Calu3 (cell line): ENCODE results near the gene RNF17. TPM values are rescaled to one million over a fixed set of nuclear protein-coding genes. Genes with fewer than 3 reads are reported as not detected.
"Not testable (repeated sequence)": the region's sequence is repeated elsewhere in the genome, so short reads cannot be mapped to it uniquely, and the experiment has no call there.

Source experiments
- BruUV-seq: library from RNA; stranded (reverse); fragments of 400-500 nt; replicated peaks from 2 replicates; lab custom pipeline; 2021; lab: Mats Ljungman, UMichigan
- CTCF ChIA-PET: fragments of 300-600 bp; sonication (Branson Sonifier 250); formaldehyde crosslinking; loops from one replicate; lab custom pipeline; 2022; ENCODE audit warnings: antibody characterized with exemption; lab: Charles Lee
- DNase-seq: peaks from one replicate; pipeline ENCODE4 v3.0.0; 2022
- H3K27ac Mint-ChIP-seq: one replicate; pipeline ENCODE4 v1.8.0; 2022; ENCODE audit warnings: mixed read lengths; ENCODE audit not compliant: unreplicated experiment
- H3K27me3 Mint-ChIP-seq: one replicate; pipeline ENCODE4 v1.8.0; 2022; ENCODE audit warnings: mixed read lengths; ENCODE audit not compliant: unreplicated experiment
- H3K36me3 Mint-ChIP-seq: one replicate; pipeline ENCODE4 v1.8.0; 2022; ENCODE audit warnings: mild to moderate bottlenecking, moderate library complexity, mixed read lengths; ENCODE audit not compliant: insufficient read depth, unreplicated experiment
- H3K4me1 Mint-ChIP-seq: one replicate; pipeline ENCODE4 v1.8.0; 2022; ENCODE audit warnings: mild to moderate bottlenecking, low read depth, mixed read lengths; ENCODE audit not compliant: unreplicated experiment
- H3K4me3 Mint-ChIP-seq: one replicate; pipeline ENCODE4 v1.8.0; 2022; ENCODE audit warnings: mild to moderate bottlenecking, low read depth, moderate library complexity, mixed read lengths; ENCODE audit not compliant: unreplicated experiment
- H3K9me3 Mint-ChIP-seq: one replicate; pipeline ENCODE4 v1.8.0; 2022; ENCODE audit warnings: low read depth, mixed read lengths; ENCODE audit not compliant: unreplicated experiment
- CTCF ChIP-seq: fragments of 200-600 bp; IDR thresholded peaks from one replicate; pipeline ENCODE4 v1.8.0; 2022; ENCODE audit warnings: antibody characterized with exemption; ENCODE audit not compliant: unreplicated experiment
- intact Hi-C: fragments of 100-400 bp; cut with micrococcal nuclease; formaldehyde crosslinking; loops from one replicate; pipeline ENCODE4 v1.10.0; 2022; ENCODE audit not compliant: unreplicated experiment
- total RNA-seq: library from RNA; stranded (reverse); gene quantifications from 2 replicates; pipeline ENCODE4 v1.2.3, GENCODE V29; 2022

RNF17 gene
- total RNA-seq, 1 experiment from 2014 or later = not detected

GRCh38 chr13:24725379-24725778 is 38.6 kb upstream of the RNF17 start:
- CTCF ChIA-PET = interaction anchor here (1.4 kb wide), 1 partner anchor 42 kb away, joined by 3 read pairs; no protein-coding TSS in a partner anchor
- intact Hi-C loops = loop anchor here (5.0 kb wide), 1 partner anchor 408 kb away; no protein-coding TSS in a partner anchor
- H3K4me1 Mint-ChIP-seq = no peaks in the 10 kb centered on the region
- peaks cover 45% of the 10 kb centered on the region for H3K27me3 Mint-ChIP-seq
- H3K36me3 Mint-ChIP-seq = no peaks in the 10 kb centered on the region
- no peaks in the 10 kb centered on the region for H3K9me3 Mint-ChIP-seq
- TF ChIP-seq CTCF = no peak
- H3K4me3 Mint-ChIP-seq = no peak overlapping the region
- no peak for DNase-seq
- BruUV-seq = no TSS peak
- no peak overlapping the region for H3K27ac Mint-ChIP-seq

- intact Hi-C loops = loop anchor here (1.0 to 5.0 kb wide), 3 partner anchors 45 to 411 kb away; no protein-coding TSS in a partner anchor
- CTCF ChIA-PET = interaction anchor here (0.7 to 1.5 kb wide), 6 partner anchors 25 to 597 kb away, joined by 3 to 10 read pairs (median 8); no protein-coding TSS in a partner anchor
- Mint-ChIP-seq H3K4me3 (no peak overlapping the region), H3K36me3 (no peaks in the 10 kb centered on the region), H3K27me3 (peaks cover 43% of the 10 kb centered on the region), H3K9me3 (peaks cover 2% of the 10 kb centered on the region), H3K4me1 (no peaks in the 10 kb centered on the region), H3K27ac (no peak overlapping the region)
- no TSS peak for BruUV-seq
- DNase-seq = peak; percentile 66
- no peak for TF ChIP-seq CTCF
These were observed 36.0 kb upstream of the RNF17 start for GRCh38 chr13:24727731-24728601.

GRCh38 chr13:24730873-24731567 is 32.9 kb upstream of the RNF17 start:
- BruUV-seq, H3K27ac Mint-ChIP-seq, H3K9me3 Mint-ChIP-seq, CTCF ChIA-PET, H3K36me3 Mint-ChIP-seq, H3K4me3 Mint-ChIP-seq, H3K4me1 Mint-ChIP-seq, DNase-seq, intact Hi-C loops: not testable (repeated sequence)
- peaks cover 22% of the 10 kb centered on the region for H3K27me3 Mint-ChIP-seq

- Mint-ChIP-seq H3K27me3 (peaks cover 16% of the 10 kb centered on the region), H3K27ac (no peak overlapping the region), H3K36me3 (no peaks in the 10 kb centered on the region), H3K9me3 (peaks cover 2% of the 10 kb centered on the region), H3K4me1 (no peaks in the 10 kb centered on the region), H3K4me3 (no peak overlapping the region)
- no peak for TF ChIP-seq CTCF
- intact Hi-C loops = no loop called here
- BruUV-seq = no TSS peak
- CTCF ChIA-PET = interaction anchor here (1.2 kb wide), 1 partner anchor 41 kb away, joined by 4 read pairs; no protein-coding TSS in a partner anchor
- DNase-seq = no peak
These were observed 29.0 kb upstream of the RNF17 start for GRCh38 chr13:24734950-24735349.
